Spleen (tissue), 7 donors: ENCODE results near the gene TMEM178B.

Source experiments
- CTCF ChIP-seq, 11 experiments: fragments of 200-600 bp in 7 of 11; fragments of 450-650 bp in 4 of 11; sonication (generic) in 4 of 11; IDR thresholded peaks in 8 of 11; conservative IDR thresholded peaks in 3 of 11; 1 replicate in 7 of 11; 2 replicates in 4 of 11; pipeline versions ENCODE4 v1.4.0 to v1.8.0; 2016 to 2021; ENCODE audit warnings: antibody characterized with exemption in 11 of 11, inconsistent platforms in 4 of 11, mild to moderate bottlenecking in 1 of 11
- POLR2AphosphoS5 ChIP-seq, 3 donors: sonication (generic); formaldehyde crosslinking; IDR thresholded peaks; one replicate each; pipeline ENCODE4 v1.5.1; 2017; ENCODE audit warnings: antibody characterized with exemption in 3 of 3
- donor health status: DM: no; HTN: no; CAD: no; lungs with moderate emphysema.
- donor health status: DM: no; HTN: no; CAD: no.
- donor health status: DM: no; HTN: no; CAD: no.

GRCh38 chr7:141430455-141431139 lies 356.7 kb downstream of the TMEM178B start:
- no peak for TF ChIP-seq CTCF (IDR thresholded peaks at IDR 0.05 in 8 of 11, conservative IDR thresholded peaks at IDR 0.05 in 3 of 11)
- TF ChIP-seq POLR2AphosphoS5 (IDR thresholded peaks at IDR 0.05), result no peak
